OCI-M2 (cell line): ENCODE data around the gene RPS18.
A peak's percentile ranks its signal among the peaks of the same experiment; 100 is the strongest.
"Not testable (repeated sequence)": the region's sequence is repeated elsewhere in the genome, so short reads cannot be mapped to it uniquely, and the experiment has no call there.

Experiments used
- DNase-seq: peaks from one replicate; lab custom pipeline; 2025; ENCODE audit not compliant: unreplicated experiment; lab: John Stamatoyannopoulos, UW

RPS18 gene

DNA sequence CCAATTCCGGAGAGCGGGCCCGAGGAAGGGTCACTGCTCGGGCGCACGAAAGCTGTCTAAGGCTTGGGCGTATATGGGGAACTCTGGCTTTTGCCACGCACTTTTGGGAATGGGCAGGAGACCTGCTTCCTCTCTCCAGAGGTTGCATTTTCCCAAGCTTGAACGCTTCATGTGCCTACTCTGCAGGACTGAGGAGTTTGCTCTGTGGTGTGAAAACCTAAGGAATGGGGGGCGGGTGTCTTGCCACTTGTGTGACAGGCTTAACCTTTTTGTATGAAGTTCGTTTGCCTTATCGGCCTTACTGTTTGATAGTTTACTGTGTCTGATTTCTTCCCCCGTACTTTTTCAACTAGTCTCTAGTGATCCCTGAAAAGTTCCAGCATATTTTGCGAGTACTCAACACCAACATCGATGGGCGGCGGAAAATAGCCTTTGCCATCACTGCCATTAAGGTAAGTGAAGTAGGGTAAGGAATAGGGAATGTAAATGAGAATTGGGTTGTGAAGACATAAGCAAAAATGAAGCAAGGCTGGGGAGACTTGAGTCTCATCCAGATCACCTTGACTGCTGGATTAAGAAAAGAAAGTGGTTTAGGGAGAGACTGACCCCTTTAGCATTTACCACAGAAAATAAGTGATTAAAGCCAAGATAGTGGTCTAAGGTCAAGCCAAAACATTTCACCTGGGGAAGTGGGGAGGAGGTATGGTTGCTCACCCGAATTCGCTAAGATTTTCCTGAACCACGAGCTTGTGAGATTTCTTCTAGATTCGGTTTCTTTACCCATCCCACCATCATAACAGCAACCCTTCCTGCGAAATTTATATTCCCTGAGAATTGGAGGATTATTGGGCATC lies 627 bp downstream of the RPS18 start:
- DNase-seq: no peak

DNA sequence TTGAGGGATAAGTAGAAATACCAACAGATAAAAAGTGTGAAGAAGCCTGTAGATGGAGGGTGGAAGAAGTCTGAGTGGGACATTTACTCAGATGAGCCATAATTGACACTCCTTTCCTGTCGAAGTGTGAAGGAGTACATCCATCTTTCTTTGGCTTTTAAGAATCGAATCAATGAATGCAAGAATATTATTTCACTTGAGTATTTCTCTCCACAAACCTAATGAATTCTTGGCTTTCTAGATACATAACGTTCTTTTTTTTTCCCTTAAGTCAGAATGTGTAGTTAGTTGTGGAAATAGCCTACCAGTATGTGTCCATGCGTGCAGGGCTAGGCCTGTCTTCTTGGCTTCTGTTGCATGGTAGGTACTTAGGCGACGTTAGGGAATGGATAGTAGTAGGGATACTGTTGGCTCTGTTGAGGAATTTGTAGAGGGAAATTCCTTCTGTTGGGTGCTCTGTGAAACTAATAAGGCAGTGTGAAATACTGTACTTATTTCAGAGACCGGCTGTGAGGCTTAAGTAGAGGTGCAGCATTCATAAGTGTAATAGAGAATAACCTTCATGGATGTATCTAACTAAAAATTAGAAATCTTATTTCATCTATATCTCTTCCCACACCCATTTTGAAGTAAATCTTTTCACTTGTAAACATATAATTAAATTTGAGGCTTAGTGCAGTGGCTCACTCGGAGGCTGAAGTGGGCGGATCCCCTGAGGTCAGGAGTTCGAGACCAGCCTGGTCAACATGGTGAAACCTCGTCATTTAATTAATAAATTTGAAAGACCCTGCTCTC lies 1.5 kb downstream of the RPS18 start:
- no peak for DNase-seq

DNA sequence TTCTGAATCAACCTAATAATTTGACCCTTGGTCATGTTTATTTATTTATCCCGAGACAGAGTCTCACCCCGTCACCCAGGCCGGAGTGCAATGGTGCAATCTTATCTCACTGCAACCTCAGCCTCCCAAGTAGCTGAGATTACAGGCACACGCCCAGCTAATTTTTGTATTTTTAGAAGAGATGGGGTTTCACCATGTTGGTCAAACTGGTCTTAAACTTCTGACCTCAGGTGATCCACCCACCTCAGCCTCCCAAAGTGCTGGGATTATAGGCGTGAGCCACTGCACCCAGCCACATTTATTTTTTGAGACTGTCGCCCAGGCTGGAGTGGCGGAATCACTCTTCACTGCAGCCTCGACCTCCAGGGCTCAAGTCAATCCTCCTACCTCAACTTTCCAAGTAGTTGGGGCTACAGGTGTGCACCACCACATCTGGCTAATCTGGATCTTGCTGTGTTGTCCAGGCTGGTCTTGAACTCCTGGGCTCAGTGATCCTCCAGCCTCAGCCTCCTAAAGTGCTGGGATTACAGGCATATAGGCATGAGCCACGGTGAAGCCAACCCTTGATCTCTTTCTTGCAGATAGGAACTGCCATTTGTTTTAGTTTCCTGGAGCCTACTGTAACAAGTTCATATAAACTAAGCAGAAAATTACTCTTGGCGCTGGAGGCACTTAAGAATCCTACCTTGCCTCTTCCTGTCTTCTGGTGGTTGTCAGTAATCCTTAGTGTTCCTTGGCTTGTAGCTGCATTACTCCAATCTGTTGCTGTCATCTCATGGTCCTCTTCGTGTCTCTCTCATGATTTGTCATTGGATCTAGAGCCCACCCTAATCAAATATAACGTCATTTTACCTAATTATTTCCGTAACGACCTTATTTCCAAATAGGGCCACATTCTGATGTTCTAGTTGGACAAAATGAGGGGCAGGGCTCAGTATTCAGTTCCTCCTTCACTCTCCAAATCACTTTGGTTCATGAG lies 2.3 kb downstream of the RPS18 start:
- no peak for DNase-seq

DNA sequence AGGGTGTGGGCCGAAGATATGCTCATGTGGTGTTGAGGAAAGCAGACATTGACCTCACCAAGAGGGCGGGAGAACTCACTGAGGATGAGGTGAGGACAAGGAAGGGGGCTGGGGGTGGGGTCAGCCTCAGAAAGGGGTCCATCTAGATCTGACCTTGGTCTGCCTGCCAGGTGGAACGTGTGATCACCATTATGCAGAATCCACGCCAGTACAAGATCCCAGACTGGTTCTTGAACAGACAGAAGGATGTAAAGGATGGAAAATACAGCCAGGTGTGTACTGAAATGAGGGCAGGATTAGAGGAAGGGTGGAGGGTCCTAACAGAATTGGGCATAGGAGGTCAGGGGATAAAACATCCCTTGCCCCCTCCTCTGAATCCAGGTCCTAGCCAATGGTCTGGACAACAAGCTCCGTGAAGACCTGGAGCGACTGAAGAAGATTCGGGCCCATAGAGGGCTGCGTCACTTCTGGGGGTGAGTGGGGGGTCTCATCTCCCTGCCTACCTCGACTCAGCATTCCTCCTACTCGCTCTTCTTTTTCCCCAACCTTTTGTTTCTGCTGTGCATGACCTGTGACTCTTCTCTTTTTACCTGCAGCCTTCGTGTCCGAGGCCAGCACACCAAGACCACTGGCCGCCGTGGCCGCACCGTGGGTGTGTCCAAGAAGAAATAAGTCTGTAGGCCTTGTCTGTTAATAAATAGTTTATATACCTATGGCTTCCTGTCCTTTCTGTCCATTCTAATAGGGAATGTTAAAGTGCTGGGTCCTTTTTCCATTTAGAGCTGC lies 4.1 kb downstream of the RPS18 start:
- DNase-seq: not testable (repeated sequence)

DNA sequence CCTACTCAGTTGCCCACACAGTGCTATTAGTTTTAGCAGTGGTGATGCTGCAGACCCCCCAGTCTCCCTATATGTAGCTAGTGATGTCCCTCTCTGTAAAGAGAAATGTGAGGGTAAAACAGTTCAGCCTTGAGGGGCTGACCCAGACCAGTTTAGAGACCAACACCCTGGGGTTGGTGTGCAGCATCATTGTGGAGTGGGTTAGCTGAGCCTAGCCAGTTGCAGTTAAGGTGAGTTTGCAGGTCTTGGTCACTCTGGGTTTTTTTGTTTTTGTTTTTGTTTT lies 4.6 kb downstream of the RPS18 start:
- DNase-seq: no peak

DNA sequence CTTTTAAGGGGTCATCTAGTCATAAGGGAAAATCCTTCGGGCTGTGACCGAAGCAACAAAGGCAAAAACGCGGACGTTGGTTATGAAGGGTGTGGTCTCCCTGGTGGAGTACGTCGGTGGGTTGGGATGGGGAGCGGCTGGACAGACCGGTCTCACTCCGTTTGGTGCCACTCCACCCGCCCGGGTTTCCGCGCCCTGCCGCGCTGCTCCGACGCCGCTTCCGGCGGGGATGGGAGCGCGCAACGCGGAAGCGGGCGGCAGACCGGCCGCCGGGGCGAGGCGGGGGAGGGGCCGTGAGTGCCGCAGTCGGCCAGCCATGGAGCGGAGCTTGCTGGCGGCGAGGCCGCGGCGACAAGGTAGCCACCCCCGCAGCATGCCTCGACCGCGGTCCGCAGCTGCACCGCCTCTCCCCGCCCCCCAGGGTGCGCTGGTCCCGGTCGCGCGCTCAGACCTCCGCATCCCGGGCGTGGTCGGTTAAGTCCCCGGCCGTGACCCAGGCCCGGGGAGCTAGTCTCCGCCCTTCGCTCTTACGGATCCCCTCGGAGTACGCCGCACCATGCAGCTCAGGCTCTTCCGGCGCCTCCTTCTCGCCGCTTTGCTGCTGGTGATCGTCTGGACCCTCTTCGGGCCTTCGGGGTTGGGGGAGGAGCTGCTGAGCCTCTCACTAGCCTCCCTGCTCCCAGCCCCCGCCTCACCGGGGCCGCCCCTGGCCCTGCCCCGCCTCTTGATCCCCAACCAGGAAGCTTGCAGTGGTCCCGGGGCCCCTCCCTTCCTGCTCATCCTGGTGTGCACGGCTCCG lies 5.2 kb downstream of the RPS18 start, which contains the start of gene B3GALT4:
TSS of gene B3GALT4 (plus strand) at position 260 of the 799 bp plus-strand sequence. CDS start at position 557, 297 bp downstream.
- no peak for DNase-seq

DNA sequence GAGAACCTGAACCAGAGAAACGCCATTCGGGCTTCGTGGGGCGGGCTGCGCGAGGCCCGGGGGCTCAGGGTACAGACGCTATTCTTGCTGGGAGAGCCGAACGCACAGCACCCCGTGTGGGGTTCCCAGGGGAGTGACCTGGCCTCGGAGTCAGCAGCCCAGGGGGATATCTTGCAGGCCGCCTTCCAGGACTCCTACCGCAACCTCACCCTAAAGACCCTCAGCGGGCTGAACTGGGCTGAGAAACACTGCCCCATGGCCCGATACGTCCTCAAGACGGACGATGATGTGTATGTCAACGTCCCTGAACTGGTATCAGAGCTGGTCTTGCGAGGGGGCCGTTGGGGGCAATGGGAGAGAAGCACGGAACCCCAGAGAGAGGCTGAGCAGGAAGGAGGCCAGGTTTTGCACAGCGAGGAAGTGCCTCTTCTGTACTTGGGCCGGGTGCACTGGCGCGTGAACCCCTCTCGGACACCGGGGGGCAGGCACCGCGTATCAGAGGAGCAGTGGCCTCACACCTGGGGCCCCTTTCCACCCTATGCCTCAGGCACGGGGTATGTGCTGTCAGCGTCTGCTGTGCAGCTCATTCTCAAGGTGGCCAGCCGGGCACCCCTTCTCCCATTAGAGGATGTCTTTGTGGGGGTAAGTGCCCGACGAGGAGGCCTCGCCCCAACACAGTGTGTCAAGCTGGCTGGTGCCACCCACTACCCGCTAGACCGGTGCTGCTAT lies 6.0 kb downstream of the RPS18 start:
- DNase-seq: no peak

DNA sequence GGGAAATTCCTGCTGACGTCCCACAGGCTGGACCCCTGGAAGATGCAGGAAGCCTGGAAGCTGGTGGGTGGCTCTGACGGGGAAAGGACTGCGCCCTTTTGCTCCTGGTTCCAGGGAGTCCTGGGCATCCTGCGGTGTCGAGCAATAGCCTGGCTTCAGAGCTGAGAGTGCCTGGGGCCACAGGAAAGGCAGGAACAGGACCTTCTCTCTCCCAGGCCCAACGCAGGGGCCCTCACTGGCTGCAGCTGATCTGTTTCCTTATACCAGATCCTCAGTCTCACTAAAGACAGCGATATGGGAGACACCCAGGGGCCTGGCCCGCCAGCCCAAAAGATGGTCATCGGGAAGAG lies 6.5 kb downstream of the RPS18 start:
- no peak for DNase-seq

DNA sequence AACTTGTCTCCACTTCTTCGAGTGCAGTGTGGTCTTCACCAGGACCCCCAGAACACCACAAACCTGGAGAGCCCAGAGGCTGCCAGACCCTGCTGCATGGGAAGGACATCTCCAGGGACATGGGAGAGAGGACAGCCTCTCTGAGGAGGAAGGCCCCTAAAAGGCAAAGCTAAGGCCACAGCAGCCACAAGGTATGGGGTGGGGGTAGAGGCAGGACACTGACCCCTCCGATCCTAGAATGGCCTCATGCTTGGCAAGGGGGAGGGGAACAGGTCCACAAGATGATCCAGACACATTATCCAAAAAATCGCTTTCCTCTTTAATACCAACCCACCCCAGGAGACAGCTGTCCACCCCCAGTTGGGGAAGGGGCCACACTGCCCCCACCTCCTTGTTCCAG lies 6.9 kb downstream of the RPS18 start:
- no peak for DNase-seq

DNA sequence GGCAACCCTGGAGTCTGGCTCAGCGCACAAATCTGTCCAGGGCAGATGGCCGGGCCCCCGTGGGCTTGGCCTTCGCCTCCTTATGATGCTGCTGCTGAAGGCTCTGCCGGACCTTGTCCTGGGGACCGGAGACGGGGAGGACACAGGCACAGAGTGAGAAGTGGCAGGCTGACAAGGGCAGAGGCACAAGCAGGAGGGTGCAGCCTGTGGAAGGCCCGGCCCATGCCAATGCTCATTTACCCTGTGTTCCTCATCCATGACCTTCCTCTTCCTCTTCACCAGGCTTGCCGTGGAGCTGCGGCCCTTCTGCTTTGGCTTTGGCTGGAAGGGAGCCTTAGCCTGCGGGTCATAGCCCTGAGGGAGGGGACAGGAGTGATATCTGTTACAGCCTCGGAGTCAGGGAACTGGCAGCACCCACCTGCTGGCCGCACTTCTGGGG lies 7.4 kb downstream of the RPS18 start:
- DNase-seq: no peak

DNA sequence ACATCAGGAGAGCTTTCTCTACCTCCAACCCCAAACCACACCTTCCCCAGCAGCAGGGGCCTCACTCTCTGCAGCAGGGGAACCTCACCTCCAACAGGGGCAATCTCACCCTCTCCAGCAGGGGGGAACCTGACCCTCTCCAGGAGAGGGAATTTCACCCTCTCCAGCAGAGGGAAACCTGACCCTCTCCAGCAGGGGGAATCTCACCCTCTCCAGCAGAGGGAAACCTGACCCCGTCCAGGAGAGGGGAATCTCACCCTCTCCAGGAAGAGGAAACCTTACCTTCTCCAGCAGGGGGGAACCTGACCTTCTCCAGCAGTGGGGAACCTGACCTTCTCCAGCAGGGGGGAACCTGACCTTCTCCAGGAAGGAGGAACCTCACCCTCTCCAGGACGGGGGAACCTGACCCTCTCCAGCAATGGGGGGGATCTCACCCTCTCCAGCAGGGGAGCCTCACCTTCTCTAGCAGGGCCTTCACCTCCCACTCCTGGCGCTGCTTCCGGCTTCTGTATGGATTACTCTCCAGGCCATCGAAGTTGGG lies 8.2 kb downstream of the RPS18 start:
- DNase-seq: peak; percentile 56

DNA sequence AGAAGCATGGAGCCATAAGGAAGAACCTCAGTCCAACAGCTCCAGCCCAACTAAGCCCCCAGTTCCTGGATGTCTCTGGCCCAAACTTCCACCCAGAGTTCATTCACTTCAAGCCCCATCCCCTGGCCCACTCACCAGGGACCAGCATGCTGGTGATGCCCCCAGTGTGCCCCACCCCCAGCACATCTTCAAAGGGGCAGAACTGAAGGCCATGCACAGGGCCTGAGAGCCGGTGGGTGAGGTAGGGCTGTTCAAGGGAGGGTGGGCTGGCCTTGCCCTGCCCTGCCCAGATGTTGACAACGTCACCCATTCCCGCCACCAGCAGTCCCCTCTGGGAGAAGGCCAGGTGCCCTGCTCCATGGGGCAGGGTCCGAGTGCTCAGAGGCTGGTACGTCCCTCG lies 8.7 kb downstream of the RPS18 start:
- DNase-seq: no peak

DNA sequence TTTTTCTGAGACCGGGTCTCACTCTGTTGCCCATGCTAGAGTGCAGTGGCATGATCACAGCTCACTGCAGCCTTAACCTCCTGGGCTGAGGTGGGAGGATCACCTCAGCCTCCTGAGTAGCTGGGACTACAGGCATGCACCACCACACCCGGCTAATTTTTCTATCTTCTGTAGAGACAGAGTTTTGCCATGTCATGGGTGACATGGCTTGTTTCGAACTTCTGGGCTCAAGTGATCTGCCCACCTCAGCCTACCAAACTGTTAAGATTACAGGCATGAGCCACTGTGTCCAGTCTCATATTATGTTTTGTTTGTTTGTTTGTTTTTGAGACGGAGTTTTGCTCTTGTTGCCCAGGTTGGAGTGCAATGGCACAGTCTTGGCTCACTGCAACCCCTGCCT lies 13.3 kb downstream of the RPS18 start:
- DNase-seq: not testable (repeated sequence)

DNA sequence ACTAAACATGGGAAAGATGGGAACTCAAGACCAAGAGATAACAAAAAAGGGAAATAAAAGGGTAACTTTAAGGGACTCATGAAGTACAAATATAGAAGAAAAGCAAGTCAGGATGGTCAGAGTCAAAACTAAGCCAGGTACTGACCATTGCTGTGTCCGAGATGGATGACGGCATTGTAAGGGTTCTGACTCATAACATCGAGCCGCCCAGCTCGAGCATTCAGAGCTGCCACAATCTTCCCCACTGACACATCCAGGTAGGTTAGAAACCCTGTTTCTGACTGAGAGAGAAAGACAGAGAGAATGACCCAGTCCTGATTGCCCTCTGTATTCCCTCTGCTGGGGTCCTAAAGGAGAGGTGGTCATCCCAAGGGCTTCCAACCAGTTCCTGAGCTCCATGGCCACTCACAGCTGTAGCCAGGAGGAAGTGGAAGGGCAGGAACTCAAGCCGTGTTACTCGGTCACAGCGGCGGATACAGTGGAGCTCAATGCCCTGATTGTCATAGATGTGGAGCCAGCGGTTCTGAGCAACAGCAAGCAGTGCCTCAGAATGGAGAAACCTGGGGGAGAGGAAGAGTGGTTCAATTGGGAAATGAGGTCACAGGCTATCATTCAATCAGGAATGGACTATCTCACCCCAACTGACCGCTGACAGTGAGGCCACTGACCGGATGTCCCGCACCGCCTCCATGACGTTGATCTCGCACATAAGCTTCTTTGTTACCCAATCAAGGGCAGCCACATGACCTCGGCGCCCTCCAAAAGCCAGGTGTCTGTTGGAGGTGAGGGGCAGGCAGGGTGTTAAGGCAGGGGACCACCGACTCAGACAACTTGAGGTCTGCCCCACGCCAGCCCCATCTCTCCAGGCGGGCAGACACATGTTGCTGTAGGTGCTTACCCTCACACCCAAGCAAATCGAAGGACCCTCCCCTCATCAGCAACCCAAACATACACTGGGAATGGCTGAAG lies 15.4 kb downstream of the RPS18 start:
- no peak for DNase-seq

DNA sequence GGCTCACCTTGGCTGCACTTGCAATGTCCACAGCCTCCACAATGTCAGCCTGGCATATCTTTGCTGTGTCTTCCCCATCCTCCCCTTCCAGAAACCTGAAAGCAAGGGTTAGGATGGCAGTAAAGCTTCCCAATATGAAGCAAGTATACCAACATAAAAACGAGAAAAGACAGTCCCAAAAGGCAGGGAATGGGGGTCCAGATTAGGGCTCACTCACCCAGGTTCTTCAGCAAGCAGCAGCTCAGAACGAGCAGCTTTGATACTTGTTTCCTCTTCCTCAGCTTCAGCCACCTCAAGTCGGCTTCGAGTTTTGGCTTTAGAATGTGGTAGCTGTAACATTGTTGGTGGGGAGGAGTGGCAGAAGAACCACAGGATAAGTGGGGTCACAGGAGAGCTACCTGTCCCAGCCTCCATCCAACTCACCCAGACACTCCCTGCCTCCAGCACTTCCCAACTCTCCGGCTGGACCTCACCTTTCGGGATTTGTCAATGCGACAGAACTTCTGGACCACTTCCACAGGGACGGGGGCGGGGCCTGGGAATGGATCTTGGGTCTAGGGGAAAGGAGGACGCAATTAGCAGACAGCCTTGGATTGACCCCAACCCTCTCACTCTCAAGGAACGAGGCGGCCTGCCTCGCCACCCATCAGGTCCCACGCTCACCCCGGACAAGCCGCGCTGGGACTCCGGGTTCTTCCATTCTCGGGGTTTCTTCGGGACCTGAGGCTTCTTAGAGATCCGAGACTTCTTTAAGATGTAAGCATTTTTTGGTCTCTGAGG lies 16.5 kb downstream of the RPS18 start:
- no peak for DNase-seq

DNA sequence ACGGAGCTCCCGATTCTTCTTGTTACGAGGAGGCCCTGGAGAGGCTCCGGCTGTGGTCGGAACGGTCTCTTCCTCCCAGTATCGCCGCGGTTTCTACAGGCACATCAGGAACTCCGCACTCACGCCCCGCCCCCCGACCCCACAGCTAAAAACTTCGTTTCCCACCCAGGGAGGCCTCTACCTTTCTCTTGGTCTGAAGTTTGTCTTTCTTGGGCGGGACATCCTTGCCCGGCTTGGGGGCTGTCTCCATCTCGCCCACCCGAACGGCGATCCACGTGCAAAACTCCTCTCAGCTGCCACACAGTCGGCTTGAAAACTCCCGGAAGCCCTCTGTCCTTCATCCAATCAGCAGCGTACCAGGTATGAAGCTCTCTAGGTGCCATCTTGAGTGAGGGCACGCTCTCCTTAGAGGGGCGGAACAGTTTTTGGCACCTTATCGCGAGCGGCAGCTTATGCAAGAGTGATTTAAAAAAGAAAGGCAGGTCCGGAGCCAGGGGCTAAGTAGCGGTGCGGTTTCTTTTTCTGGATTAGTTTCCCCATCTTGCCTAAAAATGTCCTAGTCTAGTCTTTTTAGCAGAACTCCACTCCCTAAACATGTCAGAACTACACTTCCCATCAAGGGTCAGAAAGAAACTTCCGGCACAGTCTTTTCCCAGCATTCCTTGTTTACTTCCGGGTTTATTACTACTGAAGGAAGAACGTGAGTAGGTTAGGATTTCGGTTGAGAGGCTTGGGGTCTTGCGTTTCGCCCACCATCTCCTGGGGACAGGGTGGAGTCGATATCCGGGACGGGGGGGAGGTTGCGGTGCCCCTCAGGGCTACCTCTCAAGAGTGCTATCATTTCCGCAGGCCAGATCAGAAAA lies 17.3 kb downstream of the RPS18 start, which contains the start of the genes PFDN6 and WDR46:
TSS of gene PFDN6 (plus strand) at position 681 of the 863 bp plus-strand sequence. CDS start 256 bp downstream, outside the sequence.
TSS of gene WDR46 (minus strand) at position 319 of the 863 bp plus-strand sequence. CDS start at position 250, 69 bp downstream.
- DNase-seq: peak; percentile 92
